Hair follicular keratinocyte (primary cell): ENCODE results near the gene NOP16. TPM values are rescaled to one million over a fixed set of nuclear protein-coding genes. Genes with fewer than 3 reads are reported as not detected.

Source experiments
- total RNA-seq: library from RNA; depleted of rRNA; stranded (reverse); fragments of >200 nt; gene quantifications from 2 replicates; pipeline ENCODE4 v1.2.3, GENCODE V29; 2015

Gene NOP16, protein sequence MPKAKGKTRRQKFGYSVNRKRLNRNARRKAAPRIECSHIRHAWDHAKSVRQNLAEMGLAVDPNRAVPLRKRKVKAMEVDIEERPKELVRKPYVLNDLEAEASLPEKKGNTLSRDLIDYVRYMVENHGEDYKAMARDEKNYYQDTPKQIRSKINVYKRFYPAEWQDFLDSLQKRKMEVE
- total RNA-seq, result 20.3 and 45.0 TPM in 2 replicates

GRCh38 chr5:176388444-176389134 is at the start of gene NOP16, which contains the start of gene HIGD2A:
NOP16 (minus strand) TSS chr5:176388598; CDS start chr5:176388539, 59 bp downstream.
HIGD2A (plus strand) TSS chr5:176388751; CDS start chr5:176388820, 69 bp downstream.

GRCh38 chr5:176415952-176416924 is 27.8 kb upstream of the NOP16 start, which contains the start of gene CLTB:
CLTB (minus strand) TSS chr5:176416539; CDS start chr5:176416363, 176 bp downstream.

DNA sequence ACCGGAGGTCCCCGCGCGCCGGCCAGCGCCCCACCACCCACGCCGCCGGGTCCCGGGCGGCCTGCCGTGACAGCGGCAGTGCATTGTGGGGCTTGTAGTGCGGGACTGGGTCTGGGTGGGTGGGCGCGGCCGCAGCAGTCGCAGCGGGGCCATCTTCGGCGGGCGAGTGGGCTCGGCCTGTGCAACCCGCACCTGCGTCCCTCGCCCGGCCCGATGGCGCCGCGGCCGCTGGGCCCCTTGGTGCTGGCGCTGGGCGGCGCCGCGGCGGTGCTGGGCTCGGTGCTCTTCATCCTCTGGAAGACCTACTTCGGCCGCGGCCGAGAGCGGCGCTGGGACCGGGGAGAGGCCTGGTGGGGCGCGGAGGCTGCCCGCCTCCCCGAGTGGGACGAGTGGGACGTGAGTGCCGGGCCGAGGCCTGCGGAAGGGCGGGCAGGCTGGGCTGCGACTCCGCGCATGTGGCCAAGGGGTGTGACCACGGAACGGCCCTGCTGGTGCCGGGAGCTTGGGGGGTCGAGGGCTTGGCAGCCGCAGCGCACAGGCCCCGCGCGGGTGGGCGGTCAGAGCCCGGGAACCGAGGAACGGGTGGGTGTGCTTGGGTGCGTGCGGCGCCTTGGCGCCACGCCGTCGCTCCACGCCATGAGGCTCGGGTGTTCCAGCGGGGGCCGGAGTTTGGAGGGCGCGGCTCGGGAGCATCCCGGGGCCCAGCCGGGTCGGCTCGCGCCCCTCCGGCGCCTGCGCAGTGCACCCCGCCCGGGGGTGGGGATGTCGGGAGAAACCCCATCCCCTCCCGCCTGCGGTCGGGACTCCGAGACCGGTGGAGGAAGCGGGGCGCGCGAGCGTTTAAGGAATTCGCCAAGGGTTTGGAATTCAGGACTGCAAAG is 22.8 kb downstream of the NOP16 start, which contains the start of gene ARL10:
Gene ARL10, plus strand, starts transcription at position 137 of the 881 bp plus-strand sequence. Its CDS starts 77 bp downstream, at position 214.

DNA sequence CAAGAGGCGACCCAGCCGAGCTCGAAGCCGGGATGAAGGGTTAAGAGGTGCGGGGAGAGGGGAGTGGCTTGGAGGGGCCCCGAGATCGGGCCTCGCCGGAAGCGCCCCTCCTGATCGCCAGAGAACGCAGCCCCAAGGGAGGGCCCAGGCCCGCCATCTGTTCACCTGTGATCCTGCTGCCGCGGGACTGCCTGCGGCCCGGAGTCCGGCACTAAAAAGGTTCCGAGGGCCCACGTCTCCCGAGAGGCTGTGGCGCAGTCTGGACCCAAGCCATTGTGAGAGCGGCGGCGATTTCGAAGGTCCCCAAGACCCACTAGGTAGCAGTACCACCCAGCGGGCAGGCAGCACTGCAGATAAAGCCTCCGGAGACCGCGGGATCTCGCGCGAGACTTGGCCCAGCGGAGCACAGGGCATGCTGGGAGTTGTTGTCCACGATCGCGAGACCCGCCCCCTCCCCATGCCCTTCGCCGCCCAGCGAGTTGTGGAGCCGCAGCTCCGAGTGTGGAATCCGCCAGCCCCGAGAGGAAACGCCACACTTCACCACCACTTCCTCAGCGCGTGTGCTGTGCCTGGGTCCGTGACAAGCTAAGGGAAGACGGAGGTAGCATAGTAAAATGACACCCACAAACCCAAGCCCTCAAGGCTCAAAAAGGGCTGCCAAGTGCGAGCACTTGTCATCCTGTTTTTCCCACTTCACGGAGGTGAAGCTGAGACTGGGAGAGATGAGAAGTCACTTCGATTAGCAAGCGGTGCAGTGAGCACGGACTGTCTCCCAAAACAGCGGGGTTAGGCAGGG is 26.8 kb downstream of the NOP16 start, which contains the start of gene KIAA1191:
Gene KIAA1191, minus strand, starts transcription at position 328 of the 796 bp plus-strand sequence. CDS start 2,256 bp downstream, outside the sequence.

Other genes with a start within 250 kb of the NOP16 start
- 4.5 and 6.3 TPM in 2 replicates for gene SIMC1, start 150.2 kb downstream of the NOP16 start, total RNA-seq
- gene KIAA1191, start 26.8 kb downstream of the NOP16 start, total RNA-seq, result 85.7 and 87.5 TPM in 2 replicates
- 2.5 and 4.8 TPM in 2 replicates for gene ARL10, start 23.1 kb downstream of the NOP16 start, total RNA-seq
- 94.5 and 105 TPM in 2 replicates for gene HIGD2A, start 153 bp upstream of the NOP16 start, total RNA-seq
- gene CLTB, start 27.9 kb upstream of the NOP16 start, total RNA-seq, result 357 and 420 TPM in 2 replicates
- 33.7 and 34.0 TPM in 2 replicates for gene FAF2, start 59.8 kb upstream of the NOP16 start, total RNA-seq
- 8.2 and 11.6 TPM in 2 replicates for gene RNF44, start 148.8 kb upstream of the NOP16 start, total RNA-seq
- gene CDHR2, start 160.7 kb upstream of the NOP16 start, total RNA-seq, result not detected in 2 replicates
- 8.7 and 11.0 TPM in 2 replicates for gene GPRIN1, start 221.6 kb upstream of the NOP16 start, total RNA-seq
- 0.15 and 0.23 TPM in 2 replicates for gene SNCB, start 241.9 kb upstream of the NOP16 start, total RNA-seq
- not detected in 2 replicates for gene EIF4E1B, start 242.1 kb upstream of the NOP16 start, total RNA-seq